GM12878 (cell line): Measurements from ENCODE around the gene STK32A. TPM values are rescaled to one million over a fixed set of nuclear protein-coding genes. Genes with fewer than 3 reads are reported as not detected.

Experiments
- ATAC-seq: fragments of 200-7000 bp; cut with Tn5 transposase; 3 replicates; pipeline ENCODE4 v1.9.1; 2020; ENCODE audit warnings: mild to moderate bottlenecking, moderate library complexity
- BruUV-seq: library from RNA; stranded (reverse); fragments of 400-500 nt; replicated peaks from 2 replicates; lab custom pipeline; 2021; lab: Mats Ljungman, UMichigan
- CTCF ChIA-PET: fragments of 300-600 bp; sonication (Branson Sonifier 250); formaldehyde crosslinking; extraction: SDS; loops from one replicate; lab custom pipeline; 2021; ENCODE audit warnings: inconsistent platforms; lab: Yijun Ruan, JAX
- POLR2A ChIA-PET: fragments of 350-600 bp; formaldehyde crosslinking; extraction: SDS; loops from one replicate; lab custom pipeline; 2021; ENCODE audit warnings: inconsistent platforms; lab: Charles Lee
- RAD21 ChIA-PET: fragments of 300-600 bp; sonication (Branson Sonifier 250); formaldehyde crosslinking; loops from one replicate; lab custom pipeline; 2023; ENCODE audit warnings: antibody characterized with exemption; ENCODE audit not compliant: unreplicated experiment; lab: Charles Lee
- SMC1A ChIA-PET: fragments of 300-600 bp; sonication (Branson Sonifier 250); formaldehyde crosslinking; loops from one replicate; lab custom pipeline; 2023; ENCODE audit not compliant: unreplicated experiment, uncharacterized antibody; lab: Charles Lee
- DNase-seq: peaks from one replicate; pipeline ENCODE4 v3.0.0-alpha.2; 2011; ENCODE audit warnings: low read depth, low spot score
- FAIRE-seq: peaks from 3 replicates; lab custom pipeline; 2011; peaks lifted over from hg19 to GRCh38; lab: Jason Lieb, UNC
- H2AFZ ChIP-seq: 2 replicates; pipeline ENCODE4 v1.6.0; 2011; ENCODE audit warnings: low read depth, low read length, control low read depth; ENCODE audit not compliant: control insufficient read depth
- H3K27ac ChIP-seq: 2 replicates; pipeline ENCODE4 v1.5.1; 2011; ENCODE audit warnings: control low read depth; ENCODE audit not compliant: control insufficient read depth, insufficient read depth
- H3K27me3 ChIP-seq, 2 experiments: replicated peaks in 1 of 2; 2 replicates each; pipeline versions ENCODE4 v1.6.0 to v1.6.1; 2011; ENCODE audit warnings: low read length in 1 of 2; ENCODE audit not compliant: control insufficient read depth in 2 of 2, insufficient read depth in 2 of 2
- H3K36me3 ChIP-seq, 2 experiments: 2 replicates each; pipeline ENCODE4 v1.5.1; 2011; ENCODE audit warnings: low read length in 1 of 2; ENCODE audit not compliant: control insufficient read depth in 2 of 2, insufficient read depth in 2 of 2
- H3K4me1 ChIP-seq: 2 replicates; pipeline ENCODE4 v1.6.1; 2011; ENCODE audit warnings: mild to moderate bottlenecking, low read length, moderate library complexity, mixed read lengths; ENCODE audit not compliant: control insufficient read depth, insufficient read depth
- H3K4me2 ChIP-seq: 2 replicates; pipeline ENCODE4 v1.6.0; 2011; ENCODE audit warnings: control low read depth; ENCODE audit not compliant: control insufficient read depth, insufficient read depth
- H3K4me3 ChIP-seq: fragments of 200-600 bp; sonication (generic); 2 replicates; pipeline ENCODE4 v1.5.1; 2016
- H3K79me2 ChIP-seq: 2 replicates; pipeline ENCODE4 v1.6.0; 2011; ENCODE audit warnings: low read length; ENCODE audit not compliant: control insufficient read depth, insufficient read depth
- H3K9ac ChIP-seq: 2 replicates; pipeline ENCODE4 v1.8.0; 2011; ENCODE audit warnings: low read length, control low read depth, mixed read lengths; ENCODE audit not compliant: control insufficient read depth, insufficient read depth
- H3K9me3 ChIP-seq: replicated peaks from 3 replicates; pipeline ENCODE4 v1.5.1; 2011; ENCODE audit warnings: mild to moderate bottlenecking, low read length; ENCODE audit not compliant: control insufficient read depth, insufficient read depth
- H4K20me1 ChIP-seq: 2 replicates; pipeline ENCODE4 v1.6.0; 2011; ENCODE audit not compliant: control insufficient read depth, insufficient read depth
- CTCF ChIP-seq, 3 experiments: IDR thresholded peaks in 2 of 3; conservative IDR thresholded peaks in 1 of 3; 2 replicates each; pipeline ENCODE4 v1.5.1; 2011; ENCODE audit warnings: low read depth in 3 of 3, low read length in 3 of 3, mild to moderate bottlenecking in 3 of 3, control low read depth in 2 of 3, moderate library complexity in 2 of 3, inconsistent platforms in 1 of 3, mixed read lengths in 1 of 3; ENCODE audit not compliant: control insufficient read depth in 2 of 3, insufficient read depth in 1 of 3; ENCODE audit errors: extremely low read depth in 1 of 3
- RAD21 ChIP-seq: IDR thresholded peaks from 2 replicates; pipeline ENCODE4 v1.6.1; 2011; ENCODE audit warnings: mild to moderate bottlenecking, low read depth, low read length, moderate library complexity; ENCODE audit not compliant: insufficient read depth
- SMC3 ChIP-seq: IDR thresholded peaks from 2 replicates; pipeline ENCODE4 v1.6.1; 2011; ENCODE audit warnings: low read length, improper control_type of control experiment, borderline replicate concordance
- TCF3 ChIP-seq: IDR thresholded peaks from 2 replicates; pipeline ENCODE4 v1.6.1; 2012; ENCODE audit warnings: low read depth, mild to moderate bottlenecking, low read length, borderline replicate concordance; ENCODE audit not compliant: insufficient read depth
- WGBS: methylation state at CpG from one replicate; pipeline ENCODE4 v1.1.6; 2016; ENCODE audit warnings: low lambda C conversion rate; ENCODE audit not compliant: insufficient replicate concordance, insufficient coverage; ENCODE audit errors: missing lambda C conversion rate; 5-methylcytosine and 5-hydroxymethylcytosine counted together
- in situ Hi-C: fragments of 300-500 bp; cut with MboI; formaldehyde crosslinking; loops from 9 replicates; pipeline ENCODE4 v1.14.3; 2018; ENCODE audit warnings: mixed read lengths
- intact Hi-C: fragments of 100-400 bp; cut with micrococcal nuclease; formaldehyde crosslinking; loops from one replicate; pipeline ENCODE4 v1.14.2; 2022; ENCODE audit not compliant: unreplicated experiment
- polyA plus RNA-seq, 11 experiments: library from polyadenylated mRNA; depleted of rRNA in 4 of 11; unstranded in 6 of 11; stranded (reverse) in 5 of 11; fragments of >200 nt; fragmentation: Nextera tagmentation in 4 of 11; fragmentation: Illumina TruSeq in 1 of 11; extraction: Ambion mirVana in 4 of 11; extraction: Trizol in 1 of 11; gene quantifications; 1 replicate in 1 of 11; 2 replicates in 10 of 11; pipeline versions ENCODE4 v1.2.1 to v1.2.3, GENCODE V29; 2011 to 2016; ENCODE audit warnings: inconsistent platforms in 2 of 11, missing spikeins in 2 of 11, low read depth in 1 of 11
- total RNA-seq, 4 experiments: library from RNA; depleted of rRNA in 3 of 4; stranded (reverse); fragments of >200 nt in 3 of 4; fragmentation: Illumina TruSeq in 1 of 4; extraction: Trizol in 1 of 4; gene quantifications; 2 replicates each; pipeline versions ENCODE4 v1.2.1 to v1.2.3, GENCODE V29; 2013 to 2021

STK32A gene
- total and polyA plus RNA-seq, 10 of the 15 experiments (the other 5 are each of a cell fraction or from before 2014, with no cell fraction given): under 0.01 to 0.10 TPM; not detected in 8

DNA sequence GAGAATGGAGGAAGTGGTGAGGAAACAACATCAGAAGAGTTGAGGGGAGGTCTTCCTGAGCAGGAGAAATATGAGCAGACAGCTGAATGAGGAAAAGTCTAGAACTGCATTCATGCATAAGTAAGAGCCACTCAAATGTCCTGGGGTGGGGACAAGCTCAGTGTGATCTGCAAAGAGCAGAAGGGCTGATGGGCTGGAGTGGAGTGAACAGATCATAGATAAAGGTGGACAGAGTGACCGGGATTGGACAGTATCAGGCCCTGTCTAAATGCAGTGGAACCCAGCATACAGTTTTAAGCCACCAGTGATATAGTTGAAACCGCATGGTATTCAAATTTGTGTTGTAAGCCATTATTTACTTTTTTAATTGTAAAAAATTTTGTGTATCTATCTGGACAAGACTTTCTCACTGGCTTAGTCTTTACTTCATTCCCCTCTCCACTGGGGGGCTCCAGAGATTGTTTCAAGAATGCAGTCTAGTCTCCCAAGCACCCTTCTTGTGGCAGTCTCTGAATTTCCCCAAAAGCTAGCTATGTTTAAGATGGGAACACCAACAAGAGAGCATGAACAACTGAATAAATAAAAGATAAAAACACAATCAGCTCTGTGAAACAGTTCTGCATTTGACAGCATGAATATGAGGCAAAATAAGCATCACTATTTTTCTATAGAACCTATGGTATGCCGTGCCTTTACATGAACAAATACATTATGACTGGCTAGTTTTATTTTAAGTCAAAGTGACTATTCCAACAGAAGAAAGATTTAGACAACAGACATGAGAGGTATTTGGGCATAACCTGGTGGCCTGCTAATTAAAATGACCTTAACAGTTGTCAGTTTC, 10.7 kb upstream of the STK32A start:
- no peaks in the 10 kb centered on the region for H3K79me2 ChIP-seq
- TF ChIP-seq CTCF (IDR thresholded peaks at IDR 0.05 in 2 of 3, conservative IDR thresholded peaks at IDR 0.05 in 1 of 3; ENCODE audit: control insufficient read depth in 2 of 3, extremely low read depth in 1 of 3, insufficient read depth in 1 of 3, low read depth in 3 of 3, low read length in 3 of 3): peak; percentile 36 to 58 (median 39); a peak in 5 of 6 replicates
- peak; percentile 56 for TF ChIP-seq RAD21
- no peak for TF ChIP-seq TCF3
- TF ChIP-seq SMC3: peak; percentile 63; the same call in 1 of the 2 replicates
- TF ChIP-seq, all 136 proteins: peak for 3
- H3K4me2 ChIP-seq: no peak overlapping the region
- WGBS: 8% methylated on average over 3 of the region's 3 CpGs
- no TSS peak for BruUV-seq
- H3K27me3 ChIP-seq: no peaks in the 10 kb centered on the region
- ChIA-PET RAD21 (interaction anchor here (0.9 to 2.1 kb wide), 6 partner anchors 86 to 353 kb away, joined by 3 to 33 read pairs (median 4); no protein-coding TSS in a partner anchor), CTCF (interaction anchor here (0.6 to 3.8 kb wide), 6 partner anchors 93 to 690 kb away, joined by 3 to 61 read pairs (median 8); no protein-coding TSS in a partner anchor), POLR2A (interaction anchor here (0.6 kb wide), 1 partner anchor 680 kb away, joined by 3 read pairs; no protein-coding TSS in a partner anchor), SMC1A (interaction anchor here (0.6 to 3.4 kb wide), 7 partner anchors 11 to 738 kb away, joined by 3 to 27 read pairs (median 4); no protein-coding TSS in a partner anchor)
- no peak overlapping the region for H2AFZ ChIP-seq
- H3K36me3 ChIP-seq: no peaks in the 10 kb centered on the region
- no peaks in the 10 kb centered on the region for H3K4me1 ChIP-seq
- ATAC-seq (peak; percentile 86), FAIRE-seq (no peak), DNase-seq (no peak)
- no peak overlapping the region for H3K27ac ChIP-seq
- no peak overlapping the region for H3K4me3 ChIP-seq
- H4K20me1 ChIP-seq: no peaks in the 10 kb centered on the region
- intact Hi-C loops: loop anchor here (2.0 to 5.0 kb wide), 4 partner anchors 145 to 353 kb away; no protein-coding TSS in a partner anchor
- in situ Hi-C loops: no loop called here
- H3K9ac ChIP-seq: no peak overlapping the region
- no peaks in the 10 kb centered on the region for H3K9me3 ChIP-seq
